ENCODE results near the gene PRSS56. TPM values are rescaled to one million over a fixed set of nuclear protein-coding genes. Genes with fewer than 3 reads are reported as not detected.

PRSS56 gene
- total and polyA plus RNA-seq, 7 donors: 0.82 to 5.0 (median 2.4) TPM

DNA sequence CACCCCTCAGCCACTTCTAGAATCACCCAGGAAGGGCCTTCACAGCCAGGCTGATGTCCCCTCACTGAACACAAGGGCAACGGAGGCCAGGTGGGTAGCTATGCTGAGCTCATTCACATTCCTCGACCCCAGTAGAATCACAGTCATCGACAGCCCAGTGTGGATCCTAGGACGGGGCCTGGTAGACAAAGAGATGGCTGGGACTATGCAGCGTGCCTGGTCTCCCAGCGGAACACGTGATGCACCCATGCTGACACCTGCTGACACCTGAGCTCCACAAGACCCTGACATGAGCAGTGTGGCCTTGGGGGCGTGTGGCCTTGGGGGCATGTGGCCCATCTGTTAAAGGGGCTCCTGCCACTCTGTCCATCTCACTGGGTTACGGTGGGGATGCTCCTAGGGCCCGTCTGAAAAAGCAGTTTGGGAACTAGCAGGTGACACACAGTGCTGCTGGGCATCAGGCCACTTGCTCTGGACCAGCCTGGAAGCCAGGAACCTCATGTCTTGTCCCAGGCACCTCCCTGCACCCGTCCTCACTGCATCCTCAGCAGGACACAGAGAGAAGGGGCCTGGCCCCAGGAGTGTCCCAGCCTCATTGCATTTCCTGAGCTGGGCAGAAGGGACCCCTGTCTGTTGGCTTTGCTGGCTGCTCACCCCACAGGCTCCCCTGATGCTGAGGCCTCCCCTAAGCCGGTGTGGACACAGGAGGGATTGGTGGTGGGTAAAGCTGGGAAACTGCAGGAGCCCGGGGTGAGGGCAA is 42.3 kb upstream of the PRSS56 start:
- DNase-seq: peak in 1 of 2 donors; percentile 35
- Histone ChIP-seq H3K27ac (no peak overlapping the region), H3K4me1 (no peaks in the 10 kb centered on the region), H3K36me3 (ENCODE audit: insufficient read depth in 1 of 2, low read depth in 1 of 2) (no peaks in the 10 kb centered on the region), H3K27me3 (ENCODE audit: insufficient read depth in 3 of 3, low read length in 2 of 3) (peaks cover 0 to 1% (median 0%) of the 10 kb centered on the region in 3 donors), H3K4me3 (no peak overlapping the region), H3K9me3 (no peaks in the 10 kb centered on the region)
- 91 to 93% (median 92%) methylated on average over 13 of the region's 13 CpGs for WGBS, 3 donors
- ATAC-seq: no peak
- intact Hi-C loops (cut with DNase I): no loop called here
- TF ChIP-seq, protein P1, sequence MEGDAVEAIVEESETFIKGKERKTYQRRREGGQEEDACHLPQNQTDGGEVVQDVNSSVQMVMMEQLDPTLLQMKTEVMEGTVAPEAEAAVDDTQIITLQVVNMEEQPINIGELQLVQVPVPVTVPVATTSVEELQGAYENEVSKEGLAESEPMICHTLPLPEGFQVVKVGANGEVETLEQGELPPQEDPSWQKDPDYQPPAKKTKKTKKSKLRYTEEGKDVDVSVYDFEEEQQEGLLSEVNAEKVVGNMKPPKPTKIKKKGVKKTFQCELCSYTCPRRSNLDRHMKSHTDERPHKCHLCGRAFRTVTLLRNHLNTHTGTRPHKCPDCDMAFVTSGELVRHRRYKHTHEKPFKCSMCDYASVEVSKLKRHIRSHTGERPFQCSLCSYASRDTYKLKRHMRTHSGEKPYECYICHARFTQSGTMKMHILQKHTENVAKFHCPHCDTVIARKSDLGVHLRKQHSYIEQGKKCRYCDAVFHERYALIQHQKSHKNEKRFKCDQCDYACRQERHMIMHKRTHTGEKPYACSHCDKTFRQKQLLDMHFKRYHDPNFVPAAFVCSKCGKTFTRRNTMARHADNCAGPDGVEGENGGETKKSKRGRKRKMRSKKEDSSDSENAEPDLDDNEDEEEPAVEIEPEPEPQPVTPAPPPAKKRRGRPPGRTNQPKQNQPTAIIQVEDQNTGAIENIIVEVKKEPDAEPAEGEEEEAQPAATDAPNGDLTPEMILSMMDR (IDR thresholded peaks at IDR 0.05): no peak

DNA sequence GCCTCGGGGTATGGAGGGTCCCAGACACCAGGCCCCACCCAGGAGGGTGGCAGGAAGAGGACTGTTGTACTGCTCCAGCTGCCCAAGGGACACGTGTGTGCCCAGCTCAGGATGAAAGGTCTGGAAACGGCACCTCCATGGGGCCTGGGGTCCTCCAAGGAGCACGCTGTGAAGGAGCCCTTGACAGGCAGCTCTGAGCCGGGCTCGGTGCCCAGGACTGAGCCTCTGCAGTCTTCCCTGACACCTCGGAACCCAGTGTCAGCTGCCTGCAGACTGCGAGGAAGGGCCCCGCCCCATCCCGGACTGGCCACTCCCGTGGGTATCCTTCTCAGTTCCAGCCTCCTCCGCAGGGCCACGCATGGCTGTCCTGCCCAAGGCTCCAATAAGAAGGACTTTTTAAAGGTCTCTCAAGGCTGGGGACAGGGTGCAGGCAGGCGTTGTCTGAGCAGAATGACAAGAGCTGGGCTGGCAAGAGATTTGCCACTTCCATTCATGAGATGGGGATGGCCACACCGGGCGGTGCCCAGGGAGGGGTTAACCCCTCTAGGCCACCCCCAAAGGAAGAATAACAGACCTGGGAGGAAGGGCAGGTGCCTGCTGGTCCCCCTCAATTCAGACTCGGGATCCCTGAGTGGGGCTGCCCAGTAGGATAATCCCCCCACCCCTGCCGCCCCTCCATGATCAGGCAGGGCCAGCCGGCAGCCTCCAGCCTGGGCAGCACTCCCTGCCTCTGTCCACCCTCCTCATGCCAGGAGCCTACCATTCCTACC is 41.4 kb upstream of the PRSS56 start:
- Histone ChIP-seq H3K27me3 (ENCODE audit: insufficient read depth in 3 of 3, low read length in 2 of 3) (peaks cover 0 to 6% (median 1%) of the 10 kb centered on the region in 3 donors), H3K4me3 (no peak overlapping the region), H3K4me1 (no peaks in the 10 kb centered on the region), H3K36me3 (ENCODE audit: insufficient read depth in 1 of 2, low read depth in 1 of 2) (no peaks in the 10 kb centered on the region), H3K27ac (no peak overlapping the region), H3K9me3 (no peaks in the 10 kb centered on the region)
- TF ChIP-seq, protein P1 (IDR thresholded peaks at IDR 0.05): no peak
- ATAC-seq: no peak
- 65 to 67% (median 66%) methylated on average over 19 of the region's 19 CpGs for WGBS, 3 donors
- intact Hi-C loops (cut with DNase I): no loop called here
- peak in 1 of 2 donors; percentile 34 for DNase-seq

DNA sequence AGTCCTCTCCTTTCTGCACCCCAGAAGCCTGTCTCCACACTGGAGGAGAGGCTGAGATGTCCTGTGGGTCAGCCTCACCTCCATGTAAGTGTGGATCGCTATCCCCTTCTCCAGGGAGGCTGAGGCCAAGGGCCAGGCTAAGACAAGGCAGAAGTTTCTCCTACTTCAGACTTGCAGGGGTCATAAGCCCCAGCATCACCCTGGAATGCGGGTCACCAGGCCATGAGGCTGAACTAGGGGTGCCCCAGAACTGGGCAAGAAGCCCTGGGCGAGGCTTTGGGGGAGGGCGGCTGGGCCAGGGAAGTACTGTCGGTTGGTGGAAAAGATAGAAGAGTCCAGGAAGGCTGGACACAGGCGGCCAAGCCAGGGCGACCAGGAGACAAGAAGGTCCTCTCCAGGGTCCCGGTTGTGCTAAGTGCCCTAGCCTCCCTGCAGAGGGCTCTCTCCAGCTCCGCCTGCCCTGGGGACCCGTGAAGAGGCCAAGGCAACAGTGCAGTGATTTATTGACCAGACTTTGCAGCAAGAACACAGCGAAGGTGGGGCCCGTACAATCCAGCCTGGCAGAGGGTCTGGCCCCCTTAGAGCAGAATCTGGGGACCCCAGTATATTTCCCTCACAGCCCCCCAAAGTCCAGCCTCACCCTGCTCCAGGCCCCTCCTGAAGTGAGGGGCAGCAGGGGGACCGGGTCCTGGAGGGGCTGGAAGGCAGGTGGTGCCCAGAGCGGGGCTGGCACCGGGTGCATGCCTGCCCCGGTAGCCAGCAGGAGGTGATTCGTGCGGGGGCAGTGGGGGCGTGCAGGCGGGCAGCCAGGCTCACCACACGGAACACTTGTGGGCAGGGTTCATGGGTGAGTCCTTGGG is 40.6 kb upstream of the PRSS56 start:
- Histone ChIP-seq H3K27ac (no peak overlapping the region), H3K27me3 (ENCODE audit: insufficient read depth in 3 of 3, low read length in 2 of 3) (peaks cover 0 to 14% (median 1%) of the 10 kb centered on the region in 3 donors), H3K4me3 (no peak overlapping the region), H3K9me3 (no peaks in the 10 kb centered on the region), H3K4me1 (no peaks in the 10 kb centered on the region), H3K36me3 (ENCODE audit: insufficient read depth in 1 of 2, low read depth in 1 of 2) (no peaks in the 10 kb centered on the region)
- ATAC-seq: peak in 2 of 4 donors; percentile 39 to 45
- TF ChIP-seq, protein P1 (IDR thresholded peaks at IDR 0.05): no peak
- WGBS, 3 donors: 74 to 75% (median 74%) methylated on average over 18 to 21 of the region's 21 CpGs
- peak in 1 of 2 donors; percentile 31 for DNase-seq
- intact Hi-C loops (cut with DNase I): no loop called here

DNA sequence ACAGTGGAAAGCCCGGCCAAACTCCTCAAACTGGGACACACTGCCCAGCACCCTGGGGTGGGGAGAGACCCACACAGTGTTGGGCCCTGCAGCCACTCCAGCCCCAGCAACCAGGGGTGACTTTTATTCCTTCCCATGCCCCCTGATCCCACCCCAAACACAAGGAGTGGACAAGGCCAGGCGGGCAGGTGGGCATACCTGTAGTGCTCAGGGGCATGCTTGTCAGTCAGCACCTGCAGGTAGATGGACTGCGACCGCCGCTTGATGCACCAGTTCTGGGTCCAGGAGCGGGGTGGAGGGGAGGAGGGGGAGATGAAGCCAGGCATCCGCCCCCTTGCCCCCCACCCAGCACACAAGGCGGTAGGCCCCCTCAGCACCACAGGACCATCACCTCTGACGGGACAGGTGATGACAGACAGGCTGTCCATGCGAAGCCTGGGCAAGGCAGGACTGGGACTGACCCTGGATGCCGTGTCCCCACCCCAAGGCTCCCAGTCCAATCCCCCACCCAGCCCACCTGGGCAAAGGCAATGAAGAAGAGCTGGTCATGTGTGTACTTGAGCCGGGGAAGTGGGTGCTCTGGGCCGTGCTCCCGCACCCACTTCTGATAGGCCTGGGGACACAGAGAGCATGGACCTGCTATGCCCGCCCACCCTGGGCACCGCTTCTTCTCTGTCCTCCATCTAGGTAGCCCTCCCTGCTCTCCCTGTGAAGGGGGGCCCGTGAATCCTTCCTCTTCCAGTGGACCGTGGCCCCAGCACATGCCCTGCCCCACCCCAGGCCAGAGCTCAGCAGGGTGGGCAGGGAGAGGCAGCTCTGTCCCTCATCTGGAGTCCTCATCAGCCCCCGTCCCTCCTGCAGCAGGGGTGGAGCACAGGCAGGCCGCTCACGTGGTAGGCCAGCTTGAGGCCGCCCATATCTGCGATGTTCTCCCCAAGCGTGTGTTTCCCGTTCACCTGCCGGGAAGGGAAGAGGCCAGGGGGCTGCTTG is 39.7 kb upstream of the PRSS56 start:
- no peaks in the 10 kb centered on the region for H3K36me3 ChIP-seq (ENCODE audit: insufficient read depth in 1 of 2, low read depth in 1 of 2)
- H3K27ac ChIP-seq: no peak overlapping the region
- intact Hi-C loops (cut with DNase I): no loop called here
- H3K4me1 ChIP-seq: no peaks in the 10 kb centered on the region
- no peak for ATAC-seq
- TF ChIP-seq, protein P1 (IDR thresholded peaks at IDR 0.05): no peak
- no peaks in the 10 kb centered on the region for H3K9me3 ChIP-seq
- no peak overlapping the region for H3K4me3 ChIP-seq
- 85 to 87% (median 87%) methylated on average over 21 to 26 of the region's 26 CpGs for WGBS, 3 donors
- peak in 1 of 2 donors; percentile 42 for DNase-seq
- H3K27me3 ChIP-seq (ENCODE audit: insufficient read depth in 3 of 3, low read length in 2 of 3): peaks cover 0 to 23% (median 1%) of the 10 kb centered on the region in 3 donors

Measured in psoas muscle (tissue), 8 donors.